HG03196 (cell line): Measurements from ENCODE around the gene ASPSCR1.

Source experiments
- ATAC-seq: cut with Tn5 transposase; IDR thresholded peaks from one replicate; pipeline ENCODE4 v1.9.1; 2021; ENCODE audit not compliant: unreplicated experiment

Gene ASPSCR1

GRCh38 chr17:82053130-82053529 lies 75.7 kb downstream of the ASPSCR1 start:
- no peak for ATAC-seq

- ATAC-seq = no peak
Measured at GRCh38 chr17:82053556-82054263, 76.3 kb downstream of the ASPSCR1 start.

GRCh38 chr17:82054351-82055022 lies 77.1 kb downstream of the ASPSCR1 start:
- ATAC-seq = no peak

GRCh38 chr17:82055023-82055964 lies 77.9 kb downstream of the ASPSCR1 start:
- ATAC-seq = no peak

- ATAC-seq = no peak
Measured at GRCh38 chr17:82055965-82056728, 78.7 kb downstream of the ASPSCR1 start.

- ATAC-seq = no peak
Measured at GRCh38 chr17:82056729-82057621, 79.5 kb downstream of the ASPSCR1 start.

GRCh38 chr17:82058230-82058854 lies 80.9 kb downstream of the ASPSCR1 start:
- no peak for ATAC-seq

- ATAC-seq = no peak
Measured at GRCh38 chr17:82058855-82059249, 81.4 kb downstream of the ASPSCR1 start.

- no peak for ATAC-seq
Measured at GRCh38 chr17:82059272-82060000, 82.0 kb downstream of the ASPSCR1 start.

- no peak for ATAC-seq
Measured at GRCh38 chr17:82060001-82060380, 82.6 kb downstream of the ASPSCR1 start.

GRCh38 chr17:82060614-82061013 lies 83.2 kb downstream of the ASPSCR1 start:
- ATAC-seq = no peak

- ATAC-seq = no peak
Measured at GRCh38 chr17:82061047-82061925, 83.9 kb downstream of the ASPSCR1 start.

- no peak for ATAC-seq
Measured at GRCh38 chr17:82062076-82062983, 84.9 kb downstream of the ASPSCR1 start.

- no peak for ATAC-seq
Measured at GRCh38 chr17:82062984-82063368, 85.5 kb downstream of the ASPSCR1 start.

- no peak for ATAC-seq
Measured at GRCh38 chr17:82063424-82064415, 86.3 kb downstream of the ASPSCR1 start.
